Mesenteric fat pad (tissue), 1 donor: ENCODE results near the gene POLR2A. TPM values are rescaled to one million over a fixed set of nuclear protein-coding genes. Genes with fewer than 3 reads are reported as not detected.
"Not testable (repeated sequence)": the region's sequence is repeated elsewhere in the genome, so short reads cannot be mapped to it uniquely, and the experiment has no call there.

ENCODE experiments used
- DNase-seq: peaks from one replicate; pipeline ENCODE4 v3.0.0-alpha.2; 2020; ENCODE audit warnings: low spot score
- total RNA-seq: library from RNA; stranded (reverse); fragmentation: NEBNext Ultra II Directional; extraction: Animal tissue kit (Norgen Biotek cat#: 25700); gene quantifications from one replicate; pipeline ENCODE4 v1.2.1, GENCODE V29; 2021
- donor health status: DM: yes; HTN: yes; CAD: no.

POLR2A gene
- total RNA-seq, 1 donor from 2014 or later = 102 TPM

DNA sequence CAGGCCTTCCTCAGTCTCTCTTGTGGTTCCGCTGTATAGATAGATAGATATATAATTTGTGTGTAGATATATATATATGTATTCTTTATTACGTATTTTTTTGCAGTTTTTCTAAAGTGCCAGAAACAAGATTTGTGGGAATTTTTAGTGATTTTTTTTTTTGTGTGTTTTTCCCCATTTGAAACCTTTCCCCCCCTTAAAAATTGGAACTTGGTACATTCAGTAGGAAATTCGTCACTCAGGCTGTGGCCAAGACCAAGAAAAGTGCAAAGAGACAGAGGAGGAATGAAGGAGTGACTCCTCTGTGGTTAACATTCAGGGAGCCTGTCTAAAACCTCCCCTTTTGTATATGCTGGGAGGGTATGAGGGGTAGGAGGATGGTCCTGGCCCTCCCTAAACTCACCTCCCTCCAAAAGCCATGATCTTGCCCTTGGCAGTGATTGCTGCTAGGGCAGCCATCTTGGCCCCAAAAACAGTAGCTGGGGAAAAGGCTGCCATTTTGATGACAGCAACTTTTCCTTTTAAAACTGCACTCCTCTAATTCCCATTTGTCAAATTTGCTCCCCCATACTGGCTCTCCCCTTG lies 24.1 kb upstream of the POLR2A start:
- DNase-seq = no peak

- no peak for DNase-seq
Measured at GRCh38 chr17:7460850-7461660, 23.1 kb upstream of the POLR2A start.

DNA sequence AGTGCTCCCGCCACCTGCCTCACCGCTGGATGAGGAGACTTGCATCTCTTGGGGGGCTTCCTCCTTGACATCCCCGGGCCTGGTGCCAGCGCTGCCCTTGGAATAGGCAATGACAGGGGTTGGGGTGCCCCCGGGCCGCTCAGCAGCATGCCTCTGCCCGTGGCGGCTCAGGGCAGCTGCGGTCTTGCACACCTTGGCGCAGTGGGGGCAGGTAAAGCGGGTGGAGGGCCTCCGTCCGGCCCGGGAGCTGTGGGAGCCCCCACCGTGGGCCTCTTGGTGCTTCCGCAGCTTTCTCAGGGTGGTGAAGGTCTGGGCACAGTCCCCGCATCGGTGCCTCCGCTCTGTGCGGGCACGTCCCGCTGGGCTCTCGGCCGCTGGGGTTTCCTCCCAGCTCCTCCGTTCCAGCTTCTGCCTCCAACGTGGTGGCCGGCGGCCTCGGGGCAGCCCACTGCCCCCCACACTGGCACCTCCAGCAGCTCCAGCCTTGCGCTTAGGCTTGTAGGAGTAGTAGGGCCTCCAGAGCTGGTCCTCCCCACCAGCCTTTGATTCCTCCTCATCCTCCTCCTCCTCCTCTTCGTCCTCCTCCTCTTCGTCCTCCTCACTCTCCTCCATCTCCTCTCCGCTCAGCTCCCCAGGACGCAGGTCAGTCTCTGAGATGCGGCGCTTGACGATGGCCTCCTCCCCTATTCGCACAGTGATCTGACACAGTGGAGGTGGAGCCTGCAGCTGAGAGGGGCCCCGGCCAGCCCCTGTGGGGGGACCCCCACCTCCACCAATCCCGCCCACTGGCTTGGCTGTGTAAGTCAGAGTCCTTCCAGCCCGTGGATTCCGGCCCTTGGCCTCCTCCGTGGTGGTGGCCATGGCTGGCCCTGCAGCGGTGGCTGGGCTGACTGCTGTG lies 21.4 kb upstream of the POLR2A start:
- no peak for DNase-seq

- DNase-seq = no peak
Measured at GRCh38 chr17:7463372-7463846, 20.8 kb upstream of the POLR2A start.

DNA sequence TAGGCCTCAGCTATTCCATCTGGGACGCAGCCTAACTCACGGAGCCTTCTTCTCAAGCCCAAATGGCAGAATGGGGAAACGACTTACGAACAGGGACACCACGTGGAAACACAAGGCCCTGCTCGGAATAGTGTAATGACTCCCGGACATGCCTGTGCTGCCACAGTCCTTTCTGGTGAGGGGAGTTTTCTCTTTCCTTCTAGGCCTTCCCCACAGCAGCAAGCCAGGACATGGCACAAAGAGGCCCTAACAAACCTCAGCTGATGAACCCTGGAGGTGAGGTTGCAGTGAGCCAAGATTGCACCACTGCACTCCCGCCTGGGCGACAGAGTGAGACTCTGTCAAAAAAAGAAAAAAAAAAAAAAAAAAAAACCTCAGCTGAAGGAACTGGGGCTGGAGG lies 20.1 kb upstream of the POLR2A start:
- no peak for DNase-seq

GRCh38 chr17:7465597-7466275 lies 18.4 kb upstream of the POLR2A start:
- DNase-seq = no peak

DNA sequence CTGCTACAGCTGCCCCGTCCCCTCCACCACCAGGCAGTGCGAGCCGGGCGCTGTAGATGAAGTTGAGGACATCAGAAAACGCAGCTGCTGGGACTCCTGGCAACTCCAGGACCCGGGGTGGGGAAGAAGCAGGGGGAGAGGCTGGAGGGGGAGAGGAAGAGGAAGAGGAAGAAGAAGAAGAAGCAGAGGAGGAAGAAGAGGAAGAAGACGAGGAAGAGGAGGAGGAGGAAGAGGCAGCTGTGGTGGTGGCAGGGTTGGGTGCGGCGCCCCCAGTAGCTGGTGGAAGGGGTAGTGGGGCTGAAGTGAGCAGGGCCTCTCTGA lies 17.9 kb upstream of the POLR2A start:
- no peak for DNase-seq

GRCh38 chr17:7466639-7467341 lies 17.4 kb upstream of the POLR2A start:
- DNase-seq = no peak

GRCh38 chr17:7467498-7467897 lies 16.7 kb upstream of the POLR2A start:
- no peak for DNase-seq

GRCh38 chr17:7468290-7468689 lies 15.9 kb upstream of the POLR2A start:
- no peak for DNase-seq

GRCh38 chr17:7468804-7469389 lies 15.3 kb upstream of the POLR2A start:
- DNase-seq = no peak

DNA sequence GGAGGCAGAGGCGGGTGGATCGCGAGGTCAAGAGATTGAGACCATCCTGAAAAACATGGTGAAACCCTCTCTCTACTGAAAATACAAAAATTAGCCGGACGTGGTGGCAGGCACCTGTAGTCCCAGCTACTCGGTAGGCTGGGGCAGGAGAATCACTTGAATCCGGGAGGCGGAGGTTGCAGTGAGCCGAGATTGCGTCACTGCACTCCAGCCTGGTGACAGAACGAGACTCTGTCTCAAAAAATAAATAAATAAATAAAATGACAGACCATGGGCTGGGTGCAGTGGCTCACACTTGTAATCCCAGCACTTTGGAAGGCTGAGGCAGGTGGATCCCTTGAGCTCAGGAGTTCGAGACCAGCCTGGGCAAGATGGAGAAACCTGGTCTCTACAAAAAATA lies 14.3 kb upstream of the POLR2A start:
- DNase-seq = not testable (repeated sequence)

- DNase-seq = not testable (repeated sequence)
Measured at GRCh38 chr17:7470457-7470973, 13.7 kb upstream of the POLR2A start.

GRCh38 chr17:7471729-7472128 lies 12.4 kb upstream of the POLR2A start:
- DNase-seq = no peak

DNA sequence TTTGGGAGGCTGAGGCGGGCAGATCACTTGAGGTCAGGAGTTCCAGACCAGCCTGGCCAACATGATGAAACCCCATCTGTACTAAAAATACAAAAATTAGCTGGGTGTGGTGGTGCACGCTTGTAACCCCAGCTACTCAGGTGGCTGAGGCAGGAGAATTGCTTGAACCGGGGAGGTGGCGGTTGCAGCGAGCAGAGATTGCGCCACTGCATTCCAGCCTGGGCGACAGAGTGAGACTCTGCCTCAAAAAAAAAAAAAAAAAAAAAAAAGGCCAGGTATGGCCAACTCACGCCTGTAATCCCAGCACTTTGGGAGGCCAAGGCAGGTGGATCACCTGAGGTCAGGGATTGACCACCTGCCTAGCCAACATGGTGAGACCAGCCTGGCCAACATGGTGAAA lies 9.4 kb upstream of the POLR2A start:
- DNase-seq = not testable (repeated sequence)

DNA sequence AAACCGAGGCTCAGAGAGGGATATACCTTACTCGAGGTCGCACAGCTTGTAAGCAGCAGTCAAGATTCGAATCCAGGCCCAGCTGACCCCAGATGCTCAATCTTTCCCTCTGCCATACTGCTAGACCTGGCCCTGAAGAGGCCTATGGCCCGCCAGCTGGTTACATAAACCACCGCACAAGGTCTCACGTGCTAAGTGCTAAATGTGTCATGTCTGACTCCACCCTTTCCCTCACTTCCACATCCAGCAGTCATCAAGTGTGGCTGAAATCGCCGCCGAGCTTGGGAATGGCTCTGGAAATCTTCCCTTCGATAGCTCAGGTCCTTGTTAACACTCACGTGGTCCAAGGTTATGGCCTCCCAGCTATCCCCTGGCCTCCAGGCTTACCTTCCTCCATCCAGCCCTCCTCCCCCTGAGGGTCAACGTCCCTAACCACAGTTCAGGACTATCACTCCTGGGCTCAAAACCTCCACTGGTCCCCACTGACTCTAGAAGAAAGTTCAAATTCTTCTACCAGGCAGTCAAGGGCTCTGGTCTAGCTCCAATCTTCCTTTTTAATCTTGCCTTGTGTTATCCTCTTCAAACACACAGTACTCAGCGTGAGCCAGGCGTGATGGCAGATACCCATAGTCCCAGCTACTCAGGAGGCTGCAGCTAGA lies 8.3 kb upstream of the POLR2A start:
- DNase-seq = no peak

DNA sequence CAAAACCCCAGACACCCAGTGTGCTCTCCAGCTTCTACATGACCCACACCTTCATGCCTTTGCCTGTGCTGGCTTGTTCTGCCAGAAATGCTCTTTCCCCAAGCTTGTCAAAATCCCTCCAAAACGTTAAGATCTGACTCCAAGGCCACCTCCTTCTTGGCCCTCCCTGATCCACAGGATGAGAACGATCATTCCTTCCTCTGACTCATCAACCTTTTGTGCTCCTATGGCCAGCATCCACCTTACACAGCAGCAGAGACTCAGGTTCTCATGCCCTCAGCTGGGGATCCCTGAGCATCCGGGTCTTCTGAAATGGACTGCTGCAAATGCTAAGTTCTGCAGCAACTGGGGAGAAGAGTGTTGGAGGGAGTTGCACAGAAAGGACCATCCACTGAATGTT lies 7.7 kb upstream of the POLR2A start:
- no peak for DNase-seq

DNA sequence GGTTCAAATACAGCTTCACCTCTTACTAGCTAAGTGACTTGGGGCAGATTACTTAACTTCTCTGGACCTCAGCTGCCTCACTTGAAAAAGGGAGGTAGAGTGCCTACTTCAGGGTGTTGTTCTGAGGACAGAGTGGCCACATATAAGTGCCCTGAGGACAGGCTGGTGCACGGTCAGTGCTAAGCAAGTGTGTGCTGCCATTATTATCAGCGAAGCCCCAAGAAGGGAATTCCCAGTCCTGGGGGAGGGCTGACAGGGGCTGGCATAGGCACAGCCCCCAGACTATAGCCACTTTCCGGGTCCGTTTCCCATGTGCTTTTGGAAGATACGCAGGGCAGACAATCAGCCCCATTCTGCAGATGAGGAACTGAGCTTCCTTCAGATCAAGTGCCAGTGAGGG lies 7.2 kb upstream of the POLR2A start:
- DNase-seq = no peak

DNA sequence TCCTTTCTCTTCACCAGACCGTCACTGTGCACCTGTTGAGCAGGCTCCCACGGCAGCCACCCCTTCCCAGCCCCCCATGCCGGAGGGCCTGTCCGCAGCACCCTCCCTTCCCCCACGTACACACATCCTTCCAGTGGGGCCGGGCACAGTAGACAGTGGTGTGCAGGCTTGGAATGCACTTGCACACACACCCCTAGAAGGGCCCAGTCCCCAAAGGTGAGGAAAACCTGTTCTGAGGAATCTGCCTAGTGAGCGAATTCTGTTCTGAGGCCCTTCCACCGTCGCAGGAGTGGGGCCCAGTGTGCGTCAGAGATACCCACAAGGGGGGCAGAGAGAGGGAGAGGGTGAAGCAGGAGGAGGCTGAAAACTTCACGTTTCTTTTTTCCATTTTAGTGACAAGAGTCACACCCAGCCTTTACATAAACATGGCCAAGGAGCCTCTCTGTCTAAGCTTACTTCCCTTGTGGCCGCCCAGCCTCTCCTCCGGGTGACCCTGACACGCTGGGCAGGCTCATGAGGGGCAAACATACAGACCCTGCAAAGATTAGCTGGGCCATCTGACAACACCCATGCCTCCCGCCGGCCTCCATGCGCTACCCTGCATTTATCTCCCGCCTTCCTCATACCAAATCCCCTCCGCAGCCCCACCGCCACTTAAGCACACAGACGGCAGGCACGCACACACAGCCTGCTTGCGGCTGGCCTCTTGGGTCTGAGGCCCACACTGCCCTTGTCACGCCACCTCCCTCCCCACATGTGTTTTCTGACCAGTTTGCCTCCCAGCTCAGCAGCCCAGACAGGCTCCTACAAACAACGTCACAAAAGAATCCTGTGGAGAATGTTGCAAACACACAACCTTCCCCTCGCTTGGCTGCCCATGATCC lies 6.5 kb upstream of the POLR2A start:
- DNase-seq = no peak
